OCI-LY3 (cell line): ENCODE measurements around the gene TPRN.

ENCODE experiments used
- EZH2phosphoT487 ChIP-seq: fragments of 200-600 bp; shearing (Covaris generic); IDR thresholded peaks from 2 replicates; pipeline ENCODE4 v1.6.1; 2018; ENCODE audit warnings: antibody characterized with exemption, mixed run types, low read depth
- TF ChIP-seq, protein P1 (sequence below): fragments of 200-600, 300-600 bp; sonication (generic); IDR thresholded peaks from 2 replicates; pipeline ENCODE4 v1.5.1; 2014; ENCODE audit warnings: antibody characterized with exemption, low read length, low read depth

DNA sequence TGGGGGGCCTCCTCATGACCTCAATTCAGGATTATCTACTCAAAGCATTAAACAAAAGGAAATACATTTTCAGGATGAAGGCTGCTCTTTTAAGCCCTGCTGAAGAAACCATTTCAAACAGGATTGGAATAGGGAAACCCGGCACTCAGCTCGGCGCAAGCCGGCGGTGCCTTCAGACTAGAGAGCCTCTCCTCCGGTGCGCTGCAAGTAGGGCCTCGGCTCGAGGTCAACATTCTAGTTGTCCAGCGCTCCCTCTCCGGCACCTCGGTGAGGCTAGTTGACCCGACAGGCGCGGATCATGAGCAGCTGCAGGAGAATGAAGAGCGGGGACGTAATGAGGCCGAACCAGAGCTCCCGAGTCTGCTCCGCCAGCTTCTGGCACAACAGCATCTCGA is 4.2 kb upstream of the TPRN start:
- TF ChIP-seq, protein P1, sequence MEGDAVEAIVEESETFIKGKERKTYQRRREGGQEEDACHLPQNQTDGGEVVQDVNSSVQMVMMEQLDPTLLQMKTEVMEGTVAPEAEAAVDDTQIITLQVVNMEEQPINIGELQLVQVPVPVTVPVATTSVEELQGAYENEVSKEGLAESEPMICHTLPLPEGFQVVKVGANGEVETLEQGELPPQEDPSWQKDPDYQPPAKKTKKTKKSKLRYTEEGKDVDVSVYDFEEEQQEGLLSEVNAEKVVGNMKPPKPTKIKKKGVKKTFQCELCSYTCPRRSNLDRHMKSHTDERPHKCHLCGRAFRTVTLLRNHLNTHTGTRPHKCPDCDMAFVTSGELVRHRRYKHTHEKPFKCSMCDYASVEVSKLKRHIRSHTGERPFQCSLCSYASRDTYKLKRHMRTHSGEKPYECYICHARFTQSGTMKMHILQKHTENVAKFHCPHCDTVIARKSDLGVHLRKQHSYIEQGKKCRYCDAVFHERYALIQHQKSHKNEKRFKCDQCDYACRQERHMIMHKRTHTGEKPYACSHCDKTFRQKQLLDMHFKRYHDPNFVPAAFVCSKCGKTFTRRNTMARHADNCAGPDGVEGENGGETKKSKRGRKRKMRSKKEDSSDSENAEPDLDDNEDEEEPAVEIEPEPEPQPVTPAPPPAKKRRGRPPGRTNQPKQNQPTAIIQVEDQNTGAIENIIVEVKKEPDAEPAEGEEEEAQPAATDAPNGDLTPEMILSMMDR = no peak
- no peak for TF ChIP-seq EZH2phosphoT487
